ENCODE measurements around the gene MYH7B.

The MYH7B gene

DNA sequence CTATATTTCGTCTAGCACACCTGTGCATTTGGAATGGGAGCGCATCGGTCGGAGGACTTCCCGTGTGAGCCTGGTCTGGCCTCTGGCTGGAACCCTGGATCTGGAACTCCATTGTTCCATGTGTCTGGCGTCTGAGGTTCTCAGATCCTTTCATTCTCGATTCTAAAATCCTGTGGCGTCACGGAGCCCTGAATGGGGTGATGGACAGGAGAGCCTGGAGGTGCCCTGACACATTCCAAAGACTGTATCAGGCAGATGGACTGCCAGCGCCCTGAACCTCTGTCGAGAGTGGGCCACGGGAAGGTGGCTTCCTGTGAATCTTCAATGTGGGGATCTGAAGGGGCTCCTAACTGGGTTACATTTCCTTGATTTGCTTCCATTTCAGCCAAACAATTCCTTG lies 20.6 kb downstream of the MYH7B start:
- no peak for TF ChIP-seq CTCF (IDR thresholded peaks at IDR 0.05; ENCODE audit: low read depth, low read length)
- no peak overlapping the region for H3K4me3 ChIP-seq (ENCODE audit: low read depth, low read length)

DNA sequence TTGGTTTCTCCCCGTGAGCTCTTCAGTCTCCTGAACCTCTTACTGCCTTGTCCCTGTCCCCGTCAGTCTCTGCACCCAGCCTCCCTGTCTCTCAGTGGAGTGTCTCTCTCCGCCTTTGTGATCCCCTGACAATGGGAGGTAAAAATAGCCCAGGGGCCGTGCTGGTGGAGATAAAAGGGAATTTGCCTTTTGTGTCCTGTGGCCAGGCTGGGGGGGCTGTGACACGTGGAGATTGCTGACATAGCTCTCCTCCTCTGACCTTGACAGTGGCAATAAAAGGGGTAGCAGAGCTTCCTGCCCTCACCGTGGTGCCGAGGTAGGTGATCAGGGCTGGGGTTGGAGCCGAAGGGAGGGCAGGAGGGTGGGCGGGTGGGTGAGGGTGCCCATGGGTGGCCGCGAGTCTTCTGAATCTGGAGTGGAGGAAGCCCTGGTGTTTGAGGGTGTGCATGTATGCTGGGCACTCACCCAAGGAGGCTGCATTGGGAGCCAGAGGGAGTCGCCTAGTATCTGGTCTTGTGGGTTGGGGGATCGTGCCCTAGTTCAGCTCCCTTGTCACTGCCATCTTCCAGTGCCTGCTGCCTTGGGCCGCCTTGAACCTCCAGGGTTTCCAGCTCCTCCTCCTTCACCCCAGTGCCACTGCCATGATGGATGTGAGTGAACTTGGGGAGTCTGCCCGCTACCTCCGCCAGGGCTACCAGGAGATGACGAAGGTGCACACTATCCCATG lies 21.9 kb downstream of the MYH7B start:
- TF ChIP-seq CTCF (IDR thresholded peaks at IDR 0.05; ENCODE audit: low read depth, low read length): no peak

GRCh38 chr20:34978092-34978744 lies 22.6 kb downstream of the MYH7B start:
- no peak for TF ChIP-seq CTCF (IDR thresholded peaks at IDR 0.05; ENCODE audit: low read depth, low read length)
- H3K4me3 ChIP-seq (ENCODE audit: low read depth, low read length): no peak overlapping the region

More for the DNA sequence above, 21.9 kb downstream of the MYH7B start:
- H3K4me3 ChIP-seq (ENCODE audit: low read depth, low read length): no peak overlapping the region

- no peak for TF ChIP-seq CTCF (IDR thresholded peaks at IDR 0.05; ENCODE audit: low read depth, low read length)
These were observed 23.9 kb downstream of the MYH7B start for GRCh38 chr20:34979366-34980153.

GRCh38 chr20:34980543-34981233 lies 25.0 kb downstream of the MYH7B start:
- TF ChIP-seq CTCF (IDR thresholded peaks at IDR 0.05; ENCODE audit: low read depth, low read length): no peak
- no peak overlapping the region for H3K4me3 ChIP-seq (ENCODE audit: low read depth, low read length)

More at GRCh38 chr20:34979366-34980153, 23.9 kb downstream of the MYH7B start:
- no peak overlapping the region for H3K4me3 ChIP-seq (ENCODE audit: low read depth, low read length)

DNA sequence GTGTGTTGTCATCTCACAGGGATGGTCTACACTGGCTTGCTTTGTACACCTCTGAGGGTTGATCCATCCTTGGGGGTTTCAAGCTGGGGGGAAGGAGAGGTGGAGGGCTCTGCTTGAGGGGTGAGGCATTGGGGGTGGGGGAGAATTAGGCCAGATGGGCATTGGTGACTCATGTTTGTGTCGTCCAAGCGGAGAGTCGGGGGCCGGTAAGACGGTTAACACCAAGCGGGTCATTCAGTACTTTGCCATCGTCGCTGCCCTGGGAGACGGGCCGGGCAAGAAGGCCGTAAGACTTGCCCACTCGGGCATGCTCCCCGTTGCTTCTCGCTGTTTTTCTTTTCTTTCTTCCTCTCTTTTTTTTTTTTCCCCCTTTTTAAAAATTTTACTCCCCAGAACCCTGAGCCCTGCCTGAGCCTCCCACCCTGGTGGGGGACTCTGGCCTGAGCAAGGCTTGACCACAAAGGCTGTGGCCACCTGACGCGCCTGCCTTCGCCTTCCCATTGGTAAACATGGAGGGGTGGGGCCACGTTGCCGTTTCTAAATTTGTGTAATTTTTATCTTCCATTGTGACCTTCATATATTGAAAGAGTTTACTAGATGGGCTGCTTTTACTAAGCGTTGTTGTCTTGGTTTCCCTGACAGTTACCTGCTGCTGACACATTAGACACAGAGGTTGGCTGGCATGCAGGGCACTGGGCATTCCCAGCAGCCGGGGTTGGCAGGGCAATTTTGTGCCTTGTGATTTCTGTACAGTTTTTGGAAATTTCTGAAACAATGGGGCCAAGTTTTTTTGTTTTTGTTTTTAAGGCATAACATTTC lies 26.8 kb downstream of the MYH7B start:
- no peak overlapping the region for H3K4me3 ChIP-seq (ENCODE audit: low read depth, low read length)
- TF ChIP-seq CTCF (IDR thresholded peaks at IDR 0.05; ENCODE audit: low read depth, low read length): no peak
